SK-MEL-5 (cell line): ENCODE measurements around the gene ARL6IP4. TPM values are rescaled to one million over a fixed set of nuclear protein-coding genes. Genes with fewer than 3 reads are reported as not detected.
A peak's percentile ranks its signal among the peaks of the same experiment; 100 is the strongest.

Experiments used
- DNase-seq: peaks from one replicate; pipeline ENCODE4 v3.0.0-alpha.2; 2016; ENCODE audit warnings: low read depth, low spot score
- in situ Hi-C: cut with HindIII; loops from 2 replicates; pipeline ENCODE4 v1.10.0; 2016; ENCODE audit warnings: low sequenced_read_pairs, high pct_unique_total_duplicates, low pct_unique_long_range_greater_than_20kb
- total RNA-seq: library from RNA; depleted of rRNA; stranded (reverse); fragments of >200 nt; shearing (Covaris generic); gene quantifications from 2 replicates; pipeline ENCODE4 v1.2.3, GENCODE V29; 2014

ARL6IP4 gene
- total RNA-seq, 1 experiment from 2014 or later = 148 TPM

DNA sequence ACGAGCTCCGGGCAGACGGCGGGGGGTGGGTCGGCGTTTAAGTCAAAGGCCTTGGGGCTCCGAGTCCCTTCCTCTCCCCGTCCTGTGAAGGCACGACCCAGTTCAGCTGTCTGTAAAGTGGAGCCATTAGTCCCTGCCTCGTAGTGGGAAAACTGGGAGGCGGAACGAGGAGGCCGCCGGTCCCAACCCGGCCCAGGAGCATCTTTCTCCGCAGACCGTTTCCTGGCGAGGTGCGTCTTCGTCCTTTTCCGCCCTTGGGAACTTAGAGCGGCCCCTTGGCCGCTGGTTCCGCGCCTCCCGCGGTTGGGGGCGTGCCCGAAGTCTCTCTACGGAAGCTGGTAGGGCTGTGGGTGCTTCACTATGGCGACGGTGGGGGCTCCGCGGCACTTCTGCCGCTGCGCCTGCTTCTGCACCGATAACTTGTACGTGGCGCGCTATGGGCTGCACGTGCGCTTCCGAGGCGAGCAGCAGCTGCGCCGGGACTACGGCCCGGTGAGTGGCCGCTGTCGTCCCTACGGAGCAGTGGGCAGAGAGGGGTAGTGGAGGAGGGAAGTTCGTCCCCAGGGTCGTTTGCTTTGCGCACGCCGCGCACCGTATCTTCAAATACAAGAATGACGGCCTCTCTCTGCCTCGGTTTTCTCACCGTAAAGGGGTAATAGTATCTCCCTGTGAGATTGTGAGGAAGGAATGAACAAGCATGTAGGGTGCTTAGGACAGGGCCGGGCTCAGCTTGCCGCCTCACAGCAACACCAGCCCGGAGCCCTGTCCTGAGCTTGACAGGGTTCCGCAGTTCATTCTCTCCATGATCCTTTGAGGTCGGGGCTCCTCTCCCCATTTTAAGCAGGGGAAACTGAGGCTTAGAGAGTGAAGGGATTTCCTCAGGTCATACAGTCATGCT, 5.3 kb upstream of the ARL6IP4 start, which contains the start of gene OGFOD2:
Gene OGFOD2, plus strand, starts transcription at position 353 of the 898 bp plus-strand sequence. Its CDS starts 8 bp downstream, at position 361.
- peak; percentile 90 for DNase-seq
- in situ Hi-C loops = no loop called here

DNA sequence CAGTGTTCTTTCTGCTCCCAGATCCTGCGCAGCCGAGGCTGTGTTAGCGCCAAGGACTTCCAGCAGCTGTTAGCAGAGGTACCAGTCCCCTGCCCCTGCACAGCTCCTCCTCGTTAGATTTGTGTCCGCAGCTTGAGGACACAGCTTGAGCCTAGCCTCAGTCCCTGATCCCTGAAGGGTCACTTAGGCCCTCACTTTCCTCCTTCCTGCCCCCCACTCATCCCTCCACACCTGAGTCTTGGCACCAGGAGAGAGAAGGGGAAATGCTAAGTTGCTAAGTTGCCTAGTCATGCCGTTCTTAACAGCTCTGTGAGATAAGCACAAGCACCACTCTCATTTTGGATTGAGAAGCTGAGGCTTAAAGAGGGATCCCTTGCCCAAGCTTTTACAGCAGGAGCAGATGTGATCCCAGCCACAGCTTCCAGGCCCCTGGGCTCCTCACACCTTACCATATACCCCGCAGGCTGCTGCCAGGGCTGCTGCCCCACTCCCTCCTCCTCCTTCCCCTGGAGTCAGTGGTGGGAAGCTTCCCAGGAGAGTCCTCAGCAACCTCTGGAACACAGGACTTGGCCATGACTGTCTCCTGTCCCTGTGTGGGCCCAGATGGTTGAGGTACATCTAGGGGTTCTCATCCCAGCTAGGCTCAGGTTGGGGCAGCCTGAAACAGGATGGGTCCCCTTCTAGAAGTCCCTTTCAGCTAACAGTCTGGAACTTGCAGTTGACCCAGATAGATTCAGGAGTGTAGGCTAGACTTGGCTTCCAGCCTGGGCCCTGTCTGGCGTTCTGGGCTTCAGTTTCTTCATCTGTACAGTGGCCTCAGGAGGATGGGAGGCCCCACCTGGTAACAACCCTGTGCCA, 4.5 kb upstream of the ARL6IP4 start:
- in situ Hi-C loops = no loop called here
- DNase-seq = no peak

DNA sequence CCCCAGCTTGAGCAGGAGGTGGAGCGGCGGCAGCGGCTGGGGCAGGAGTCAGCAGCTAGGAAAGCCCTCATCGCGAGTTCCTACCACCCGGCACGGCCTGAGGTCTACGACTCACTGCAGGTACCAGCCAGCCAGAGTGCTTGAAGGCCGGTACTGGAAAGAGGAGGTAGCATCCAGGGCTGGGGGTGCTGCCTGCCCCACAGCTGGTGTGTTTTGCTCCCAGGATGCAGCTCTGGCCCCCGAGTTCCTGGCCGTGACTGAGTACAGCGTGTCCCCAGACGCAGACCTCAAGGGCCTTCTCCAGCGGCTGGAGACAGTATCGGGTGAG, 3.9 kb upstream of the ARL6IP4 start:
- in situ Hi-C loops = no loop called here
- DNase-seq = no peak

DNA sequence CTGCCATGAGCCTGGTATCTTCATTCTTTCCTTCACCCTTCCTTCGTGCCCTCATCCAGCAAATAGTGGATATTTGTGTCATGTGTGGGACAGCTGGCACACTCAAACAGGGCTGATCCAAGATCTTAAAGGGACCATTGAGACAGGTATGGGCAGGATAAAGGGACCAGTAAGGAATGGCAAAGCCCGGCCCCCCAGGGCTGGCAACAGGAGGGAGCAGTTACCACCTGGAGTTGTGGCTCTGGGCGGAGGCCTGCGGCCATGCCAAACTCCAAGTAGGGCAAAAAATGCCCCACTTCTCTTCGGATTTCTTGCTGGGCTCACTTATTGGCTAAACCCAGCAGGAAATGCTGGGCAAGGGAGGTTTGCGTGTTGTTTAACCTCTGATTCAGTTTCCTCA, 3.3 kb upstream of the ARL6IP4 start:
- DNase-seq = no peak
- in situ Hi-C loops = no loop called here

DNA sequence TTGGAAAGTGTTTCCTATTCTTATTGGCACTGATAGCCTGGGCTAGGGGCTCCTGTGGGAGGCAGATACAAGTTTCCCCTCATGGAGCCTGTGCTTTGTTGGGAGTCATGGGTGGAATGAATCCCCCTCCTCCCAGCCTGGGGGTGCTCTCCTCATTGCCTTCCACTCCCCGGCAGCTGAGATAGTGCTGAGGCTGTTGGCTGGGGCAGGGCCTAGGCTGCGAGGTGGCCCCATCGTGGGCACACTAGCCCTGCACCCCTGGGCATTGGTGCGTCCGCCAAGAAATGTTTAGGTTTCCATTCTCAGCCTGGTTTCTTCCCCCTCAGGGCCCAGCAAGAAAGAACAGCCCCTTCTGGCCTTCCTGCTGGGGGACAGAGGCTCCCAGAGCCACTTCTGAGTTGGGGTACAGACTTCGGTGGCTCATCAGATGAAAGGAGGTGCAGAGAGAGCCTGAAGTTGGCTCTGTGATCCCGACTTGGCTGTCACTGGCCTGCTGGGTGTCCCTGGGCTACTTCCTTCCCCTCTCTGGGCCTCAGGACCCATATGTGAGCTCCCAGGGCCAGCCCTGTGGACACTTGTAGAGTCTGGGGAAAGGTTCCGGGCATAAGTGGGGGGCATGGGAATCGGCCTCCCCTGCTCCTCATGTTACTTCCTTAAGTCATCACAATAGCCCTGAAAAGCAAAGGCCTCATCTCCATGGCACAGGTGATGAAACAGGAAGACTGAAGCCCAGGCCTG, 2.7 kb upstream of the ARL6IP4 start:
- no peak for DNase-seq
- in situ Hi-C loops = no loop called here

- in situ Hi-C loops = no loop called here
- no peak for DNase-seq
These were observed 1.9 kb upstream of the ARL6IP4 start for GRCh38 chr12:122978507-122978955.

- no peak for DNase-seq
- in situ Hi-C loops = no loop called here
These were observed 1.2 kb upstream of the ARL6IP4 start for GRCh38 chr12:122979001-122979907.

GRCh38 chr12:122979908-122980182, 636 bp upstream of the ARL6IP4 start:
- no peak for DNase-seq
- in situ Hi-C loops = no loop called here

DNA sequence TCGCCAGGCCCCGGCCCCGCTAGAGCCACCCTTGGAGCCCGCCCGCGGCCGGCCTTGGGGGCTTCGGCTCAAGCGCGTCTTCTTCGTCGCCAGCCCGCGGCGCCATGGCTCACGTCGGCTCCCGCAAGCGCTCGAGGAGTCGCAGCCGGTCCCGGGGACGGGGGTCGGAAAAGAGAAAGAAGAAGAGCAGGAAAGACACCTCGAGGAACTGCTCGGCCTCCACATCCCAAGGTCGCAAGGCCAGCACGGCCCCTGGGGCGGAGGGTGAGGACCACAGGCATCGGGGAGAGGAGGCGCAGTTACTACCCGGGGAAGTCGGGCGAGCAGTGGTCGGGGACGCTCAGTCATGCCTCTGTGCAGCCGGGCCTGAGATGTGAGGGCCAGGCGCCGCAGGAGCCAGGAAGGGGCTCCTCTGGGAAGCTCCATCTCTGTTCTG, 573 bp downstream of the ARL6IP4 start:
- no peak for DNase-seq
- in situ Hi-C loops = no loop called here

DNA sequence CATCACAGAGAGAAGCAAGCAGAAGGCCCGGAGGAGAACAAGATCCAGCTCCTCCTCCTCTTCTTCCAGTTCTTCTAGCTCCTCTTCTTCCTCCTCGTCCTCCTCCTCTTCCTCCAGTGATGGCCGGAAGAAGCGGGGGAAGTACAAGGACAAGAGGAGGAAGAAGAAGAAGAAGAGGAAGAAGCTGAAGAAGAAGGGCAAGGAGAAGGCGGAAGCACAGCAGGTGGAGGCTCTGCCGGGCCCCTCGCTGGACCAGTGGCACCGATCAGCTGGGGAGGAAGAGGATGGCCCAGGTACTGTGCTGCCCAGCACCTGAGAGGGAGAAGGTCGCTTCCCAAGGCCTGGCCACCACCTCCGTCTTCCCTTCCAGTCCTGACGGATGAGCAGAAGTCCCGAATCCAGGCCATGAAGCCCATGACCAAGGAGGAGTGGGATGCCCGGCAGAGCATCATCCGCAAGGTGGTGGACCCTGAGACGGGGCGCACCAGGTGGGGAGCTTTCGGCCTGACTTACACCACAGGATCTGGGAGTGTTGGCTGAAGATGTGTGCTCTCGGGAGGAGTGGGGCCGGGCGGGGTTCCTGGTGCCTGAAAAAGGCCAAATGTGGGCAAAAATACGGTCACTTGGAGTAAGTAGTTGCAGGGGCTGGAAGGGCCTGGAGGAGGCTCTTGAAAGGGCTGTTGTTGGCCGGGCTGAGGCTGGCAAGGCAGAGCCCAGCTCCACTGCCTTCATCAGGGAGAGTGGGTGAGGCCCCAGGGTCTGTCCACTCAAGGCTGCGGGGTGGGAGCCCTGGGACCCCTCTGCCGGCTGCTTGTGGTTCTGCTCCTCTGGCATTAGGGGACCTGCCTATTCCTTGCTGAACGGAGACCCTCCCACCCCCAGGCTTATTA, 1.4 kb downstream of the ARL6IP4 start:
- no peak for DNase-seq
- in situ Hi-C loops = no loop called here

DNA sequence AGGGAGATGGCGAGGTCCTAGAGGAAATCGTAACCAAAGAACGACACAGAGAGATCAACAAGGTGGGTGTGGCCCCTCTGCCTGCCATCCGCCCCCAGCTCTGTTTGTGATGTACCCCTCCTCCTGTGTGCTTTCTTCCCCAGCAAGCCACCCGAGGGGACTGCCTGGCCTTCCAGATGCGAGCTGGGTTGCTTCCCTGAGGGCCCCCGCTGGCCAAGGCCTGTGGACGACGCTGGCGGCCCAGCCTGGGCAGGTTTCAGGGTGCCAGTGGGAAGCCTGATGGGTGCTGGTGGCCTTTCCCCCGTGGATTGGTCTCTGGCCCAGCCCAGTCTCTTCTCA, 2.0 kb downstream of the ARL6IP4 start:
- in situ Hi-C loops = no loop called here
- no peak for DNase-seq

- no peak for DNase-seq
- in situ Hi-C loops = no loop called here
These were observed 2.7 kb downstream of the ARL6IP4 start for GRCh38 chr12:122982963-122983788.

GRCh38 chr12:122983789-122984515, 3.5 kb downstream of the ARL6IP4 start:
- no peak for DNase-seq
- in situ Hi-C loops = no loop called here

DNA sequence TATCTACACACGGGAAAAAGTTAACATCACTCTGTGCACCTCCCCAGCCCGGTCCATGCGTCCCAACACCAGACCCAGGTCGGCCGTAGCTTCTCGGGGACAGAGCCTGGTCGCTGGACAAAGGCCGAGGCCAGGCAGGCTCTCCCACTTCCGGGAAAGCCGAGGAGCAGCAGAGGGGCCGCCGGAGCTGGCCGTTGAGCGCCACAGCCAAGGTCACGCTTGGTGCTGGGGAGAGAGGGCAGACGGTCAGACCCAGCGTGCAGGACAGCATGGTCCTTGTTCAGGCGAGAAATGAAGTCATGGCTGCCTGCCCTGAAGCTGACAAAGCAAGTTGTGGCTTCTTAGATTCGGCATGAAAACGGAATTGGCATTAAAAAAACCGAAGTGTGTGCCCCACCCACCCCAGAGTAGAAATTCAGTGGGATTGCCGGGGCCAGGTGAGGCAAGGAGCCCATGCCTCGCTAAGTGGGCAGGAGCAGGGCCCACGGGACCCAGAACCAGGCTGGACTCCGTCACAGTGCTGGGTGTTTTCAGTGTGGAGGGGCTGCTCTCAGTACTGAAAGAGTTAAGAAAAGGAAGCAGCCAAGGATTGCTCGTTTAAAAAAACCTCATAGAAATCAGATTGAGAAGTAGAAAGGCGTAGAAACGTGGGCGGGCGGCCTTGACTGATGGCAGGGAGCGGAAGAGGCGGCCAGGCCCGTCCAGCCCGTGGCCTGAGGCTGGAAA, 4.3 kb downstream of the ARL6IP4 start:
- DNase-seq = no peak
- in situ Hi-C loops = no loop called here
